Stimulated activated CD8-positive, alpha-beta memory T cell treated with anti-CD3 and anti-CD28 coated beads, Interleukin-2, amount 100 ng/mL, for 48 hours (primary cell): ENCODE results near the gene PPP6C.
"Not testable (repeated sequence)": the region's sequence is repeated elsewhere in the genome, so short reads cannot be mapped to it uniquely, and the experiment has no call there.

Experiments
- DNase-seq, 2 donors: peaks; one replicate each; pipeline ENCODE4 v3.0.0-alpha.2; 2020; ENCODE audit warnings: low read depth in 2 of 2

PPP6C gene

GRCh38 chr9:125183054-125183453 is 6.5 kb downstream of the PPP6C start:
- DNase-seq: no peak

- not testable (repeated sequence) for DNase-seq
These were observed 7.8 kb downstream of the PPP6C start for GRCh38 chr9:125181756-125182155.

GRCh38 chr9:125180876-125181275 is 8.7 kb downstream of the PPP6C start:
- DNase-seq: no peak

GRCh38 chr9:125179776-125180175 is 9.8 kb downstream of the PPP6C start:
- DNase-seq: not testable (repeated sequence)

- no peak for DNase-seq
These were observed 11.7 kb downstream of the PPP6C start for GRCh38 chr9:125177888-125178287.

GRCh38 chr9:125176636-125177035 is 13.0 kb downstream of the PPP6C start:
- DNase-seq: no peak

GRCh38 chr9:125172031-125172755 is 17.4 kb downstream of the PPP6C start:
- no peak for DNase-seq

GRCh38 chr9:125169895-125170294 is 19.7 kb downstream of the PPP6C start:
- DNase-seq: no peak

- no peak for DNase-seq
These were observed 22.8 kb downstream of the PPP6C start for GRCh38 chr9:125166762-125167161.

- not testable (repeated sequence) for DNase-seq
These were observed 26.7 kb downstream of the PPP6C start for GRCh38 chr9:125162891-125163290.

- DNase-seq: no peak
These were observed 28.2 kb downstream of the PPP6C start for GRCh38 chr9:125161284-125161918.

GRCh38 chr9:125160750-125161149 is 28.9 kb downstream of the PPP6C start:
- no peak for DNase-seq

GRCh38 chr9:125156551-125156950 is 33.1 kb downstream of the PPP6C start:
- DNase-seq: no peak

GRCh38 chr9:125153712-125154367 is 35.8 kb downstream of the PPP6C start:
- no peak for DNase-seq

GRCh38 chr9:125151730-125152129 is 37.9 kb downstream of the PPP6C start:
- DNase-seq: no peak

- DNase-seq: no peak
These were observed 39.0 kb downstream of the PPP6C start for GRCh38 chr9:125150349-125151245.

GRCh38 chr9:125147401-125147951 is 42.1 kb downstream of the PPP6C start:
- DNase-seq: no peak

- no peak for DNase-seq
These were observed 43.4 kb downstream of the PPP6C start for GRCh38 chr9:125146247-125146646.

GRCh38 chr9:125145425-125145824 is 44.2 kb downstream of the PPP6C start:
- DNase-seq: no peak

GRCh38 chr9:125143377-125144090 is 46.1 kb downstream of the PPP6C start, which contains the start of gene SCAI:
SCAI (minus strand) TSS chr9:125143528; CDS start chr9:125143437, 91 bp downstream.
- peak; percentile 94 to 97 for DNase-seq
